SK-N-SH treated with all-trans-retinoic acid at 6 μM for 48 hours (cell line): ENCODE measurements around the gene ITIH4.

Experiments
- CSRNP3 ChIP-seq: fragments of 250-450 bp; sonication (Bioruptor Pico); IDR thresholded peaks from 2 replicates; pipeline ENCODE4 v1.5.1; 2021; ENCODE audit warnings: mild to moderate bottlenecking, moderate library complexity
- OSR1 ChIP-seq: fragments of 250-450 bp; sonication (Bioruptor Pico); IDR thresholded peaks from 2 replicates; pipeline ENCODE4 v1.8.0; 2022; ENCODE audit warnings: moderate library complexity, mild to moderate bottlenecking, inconsistent platforms
- TCF4 ChIP-seq: fragments of 250-450 bp; sonication (Bioruptor Pico); IDR thresholded peaks from 2 replicates; pipeline ENCODE4 v1.8.0; 2021; ENCODE audit warnings: mild to moderate bottlenecking, moderate library complexity, borderline replicate concordance

DNA sequence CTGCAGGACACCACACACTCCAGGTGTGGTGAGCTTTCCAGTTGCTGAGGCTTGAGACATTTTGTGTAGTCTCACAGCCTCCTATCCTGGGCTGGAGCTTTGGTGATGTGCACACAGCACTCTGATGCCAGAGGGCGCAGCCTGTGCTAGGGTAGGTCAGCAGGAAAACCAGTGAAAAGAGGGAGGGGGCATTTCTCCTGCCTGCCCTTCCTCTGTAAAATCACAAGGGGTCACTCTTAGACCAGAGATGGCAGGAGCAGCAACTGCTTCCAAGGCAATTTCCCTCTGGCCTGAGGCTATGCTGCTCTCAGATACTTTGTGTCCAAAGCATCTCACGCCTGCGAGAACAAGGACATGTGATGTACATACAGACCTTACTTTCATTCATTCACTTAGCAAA lies 20.9 kb upstream of the ITIH4 start:
- no peak for TF ChIP-seq TCF4 (CRISPR knock-in tag)
- no peak for TF ChIP-seq CSRNP3 (CRISPR knock-in tag)
- TF ChIP-seq OSR1 (CRISPR knock-in tag): no peak
